Osteoblast (primary cell): ENCODE data around the gene MAPT. TPM values are rescaled to one million over a fixed set of nuclear protein-coding genes. Genes with fewer than 3 reads are reported as not detected.

Experiments
- DNase-seq: peaks from one replicate; pipeline ENCODE4 v3.0.0; 2011; ENCODE audit warnings: low spot score, mixed read lengths; ENCODE audit not compliant: insufficient read length; ENCODE audit errors: missing footprints
- H2AFZ ChIP-seq: 2 replicates; pipeline ENCODE4 v1.6.0; 2011; ENCODE audit warnings: mild to moderate bottlenecking, low read length
- H3K27ac ChIP-seq: 2 replicates; pipeline ENCODE4 v1.5.1; 2011; ENCODE audit warnings: mild to moderate bottlenecking, low read depth, low read length, moderate library complexity
- H3K27me3 ChIP-seq: 2 replicates; pipeline ENCODE4 v1.6.0; 2012; ENCODE audit warnings: mild to moderate bottlenecking, control low read depth, inconsistent platforms, low read length, moderate library complexity; ENCODE audit not compliant: insufficient read depth
- H3K36me3 ChIP-seq: 2 replicates; pipeline ENCODE4 v1.5.1; 2011; ENCODE audit warnings: mild to moderate bottlenecking, low read length, control low read depth, moderate library complexity; ENCODE audit not compliant: insufficient read depth
- H3K4me1 ChIP-seq: 2 replicates; pipeline ENCODE4 v1.5.1; 2011; ENCODE audit warnings: mild to moderate bottlenecking, low read length, control low read depth, moderate library complexity; ENCODE audit not compliant: insufficient read depth
- H3K4me2 ChIP-seq: 2 replicates; pipeline ENCODE4 v1.6.0; 2011; ENCODE audit warnings: mild to moderate bottlenecking, low read length; ENCODE audit not compliant: insufficient read depth
- H3K4me3 ChIP-seq: fragments of 200-600 bp; sonication (generic); 3 replicates; pipeline ENCODE4 v1.5.1; 2012; ENCODE audit warnings: mild to moderate bottlenecking, low read length, inconsistent platforms; ENCODE audit not compliant: insufficient read depth
- H3K79me2 ChIP-seq: 2 replicates; pipeline ENCODE4 v1.6.0; 2012; ENCODE audit warnings: mild to moderate bottlenecking, low read length, control low read depth, inconsistent platforms; ENCODE audit not compliant: insufficient read depth
- H3K9me3 ChIP-seq: 2 replicates; pipeline ENCODE4 v1.5.1; 2011; ENCODE audit warnings: low read depth, low read length, control low read depth
- H4K20me1 ChIP-seq: 2 replicates; pipeline ENCODE4 v1.6.0; 2012; ENCODE audit warnings: mild to moderate bottlenecking, low read length, control low read depth; ENCODE audit not compliant: insufficient read depth
- CTCF ChIP-seq: IDR thresholded peaks from 2 replicates; pipeline ENCODE4 v1.5.1; 2011; ENCODE audit warnings: mild to moderate bottlenecking, low read depth, low read length, moderate library complexity; ENCODE audit errors: extremely low read depth
- total RNA-seq: library from RNA; depleted of rRNA; stranded (reverse); fragments of >200 nt; gene quantifications from 2 replicates; pipeline ENCODE4 v1.2.3, GENCODE V29; 2012

Gene MAPT
- total RNA-seq, 1 donor, result 0.36 TPM

GRCh38 chr17:45986056-45986455 lies 91.7 kb downstream of the MAPT start:
- no peak for TF ChIP-seq CTCF
- H2AFZ ChIP-seq, result no peak overlapping the region
- H3K4me2 ChIP-seq, result no peak overlapping the region
- H3K4me1 ChIP-seq, result no peaks in the 10 kb centered on the region
- no peaks in the 10 kb centered on the region for H3K9me3 ChIP-seq
- no peaks in the 10 kb centered on the region for H3K79me2 ChIP-seq
- H3K36me3 ChIP-seq, result no peaks in the 10 kb centered on the region
- no peak overlapping the region for H3K27ac ChIP-seq
- DNase-seq, result peak; percentile 79
- no peak overlapping the region for H3K4me3 ChIP-seq
- H4K20me1 ChIP-seq, result no peaks in the 10 kb centered on the region
- peaks cover 16% of the 10 kb centered on the region for H3K27me3 ChIP-seq

DNA sequence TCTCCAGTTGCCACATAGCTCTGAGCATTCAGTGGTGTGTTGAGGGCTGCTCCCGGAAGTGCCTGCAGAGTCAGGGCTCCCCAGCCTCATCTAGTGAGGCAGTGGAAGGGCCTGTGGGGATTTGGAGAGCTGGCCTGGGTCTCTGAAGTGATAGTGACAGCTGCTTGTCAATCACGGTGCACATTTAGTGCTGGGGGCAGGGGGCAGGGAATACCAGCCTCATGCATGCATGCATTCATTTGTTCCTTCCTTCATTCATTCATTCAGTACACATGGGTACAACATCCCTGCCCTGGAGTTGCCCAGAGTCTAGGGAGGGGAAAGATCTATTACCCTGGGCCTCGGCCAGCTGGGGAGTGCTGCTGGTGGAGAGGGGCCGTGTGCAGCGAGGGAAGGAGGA lies 93.4 kb downstream of the MAPT start:
- no peak for TF ChIP-seq CTCF
- peak; percentile 35 for DNase-seq
- no peak overlapping the region for H3K27ac ChIP-seq
- no peaks in the 10 kb centered on the region for H3K79me2 ChIP-seq
- peaks cover 12% of the 10 kb centered on the region for H3K27me3 ChIP-seq
- no peak overlapping the region for H3K4me2 ChIP-seq
- no peak overlapping the region for H2AFZ ChIP-seq
- no peaks in the 10 kb centered on the region for H3K36me3 ChIP-seq
- no peaks in the 10 kb centered on the region for H3K4me1 ChIP-seq
- no peaks in the 10 kb centered on the region for H4K20me1 ChIP-seq
- H3K4me3 ChIP-seq, result no peak overlapping the region
- no peaks in the 10 kb centered on the region for H3K9me3 ChIP-seq

DNA sequence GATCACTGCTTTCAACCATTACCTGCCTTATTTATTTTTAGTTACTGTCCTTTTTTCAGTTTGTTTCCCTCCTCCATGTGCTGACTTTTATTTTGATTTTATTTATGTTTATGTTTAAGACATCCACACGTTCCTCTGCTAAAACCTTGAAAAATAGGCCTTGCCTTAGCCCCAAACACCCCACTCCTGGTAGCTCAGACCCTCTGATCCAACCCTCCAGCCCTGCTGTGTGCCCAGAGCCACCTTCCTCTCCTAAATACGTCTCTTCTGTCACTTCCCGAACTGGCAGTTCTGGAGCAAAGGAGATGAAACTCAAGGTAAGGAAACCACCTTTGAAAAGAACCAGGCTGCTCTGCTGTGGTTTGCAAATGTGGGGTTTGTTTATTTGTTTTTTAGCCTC lies 95.4 kb downstream of the MAPT start:
- no peaks in the 10 kb centered on the region for H3K4me1 ChIP-seq
- DNase-seq, result no peak
- no peak for TF ChIP-seq CTCF

GRCh38 chr17:45990886-45991285 lies 96.5 kb downstream of the MAPT start:
- peak; percentile 6 for TF ChIP-seq CTCF
- H3K79me2 ChIP-seq, result no peaks in the 10 kb centered on the region
- peaks cover 12% of the 10 kb centered on the region for H3K27me3 ChIP-seq
- H4K20me1 ChIP-seq, result no peaks in the 10 kb centered on the region
- H3K36me3 ChIP-seq, result no peaks in the 10 kb centered on the region
- H3K9me3 ChIP-seq, result no peaks in the 10 kb centered on the region
- no peak overlapping the region for H3K27ac ChIP-seq
- peak; percentile 39 for DNase-seq
- H2AFZ ChIP-seq, result no peak overlapping the region
- no peaks in the 10 kb centered on the region for H3K4me1 ChIP-seq
- H3K4me2 ChIP-seq, result no peak overlapping the region
- H3K4me3 ChIP-seq, result no peak overlapping the region

More for the DNA sequence above, 95.4 kb downstream of the MAPT start:
- H3K4me2 ChIP-seq, result no peak overlapping the region
- peaks cover 12% of the 10 kb centered on the region for H3K27me3 ChIP-seq
- H3K9me3 ChIP-seq, result no peaks in the 10 kb centered on the region
- H4K20me1 ChIP-seq, result no peaks in the 10 kb centered on the region
- no peak overlapping the region for H3K27ac ChIP-seq
- no peaks in the 10 kb centered on the region for H3K36me3 ChIP-seq
- H3K4me3 ChIP-seq, result no peak overlapping the region
- no peak overlapping the region for H2AFZ ChIP-seq
- no peaks in the 10 kb centered on the region for H3K79me2 ChIP-seq
